HG03378 (cell line): Measurements from ENCODE around the gene SLMAP.

Source experiments
- ATAC-seq: cut with Tn5 transposase; IDR thresholded peaks from one replicate; pipeline ENCODE4 v1.9.1; 2021; ENCODE audit warnings: mild to moderate bottlenecking, moderate library complexity; ENCODE audit not compliant: unreplicated experiment

Gene SLMAP

GRCh38 chr3:57957824-57958223, 201.7 kb downstream of the SLMAP start:
- no peak for ATAC-seq

GRCh38 chr3:57958642-57959422, 202.7 kb downstream of the SLMAP start:
- ATAC-seq, result no peak

- ATAC-seq, result no peak
Observed at GRCh38 chr3:57959423-57960173, 203.5 kb downstream of the SLMAP start.

- no peak for ATAC-seq
Observed at GRCh38 chr3:57960174-57960505, 204.0 kb downstream of the SLMAP start.

GRCh38 chr3:57961177-57961827, 205.2 kb downstream of the SLMAP start:
- ATAC-seq, result no peak

GRCh38 chr3:57961828-57962447, 205.8 kb downstream of the SLMAP start:
- ATAC-seq, result no peak

GRCh38 chr3:57962448-57962834, 206.3 kb downstream of the SLMAP start:
- no peak for ATAC-seq

- ATAC-seq, result no peak
Observed at GRCh38 chr3:57963811-57964346, 207.8 kb downstream of the SLMAP start.

GRCh38 chr3:57966829-57967228, 210.7 kb downstream of the SLMAP start:
- ATAC-seq, result no peak

GRCh38 chr3:57967590-57967989, 211.5 kb downstream of the SLMAP start:
- no peak for ATAC-seq

- no peak for ATAC-seq
Observed at GRCh38 chr3:57968501-57968900, 212.4 kb downstream of the SLMAP start.

GRCh38 chr3:57971975-57972374, 215.9 kb downstream of the SLMAP start:
- no peak for ATAC-seq

GRCh38 chr3:57972531-57973111, 216.5 kb downstream of the SLMAP start:
- no peak for ATAC-seq

GRCh38 chr3:57973715-57974477, 217.8 kb downstream of the SLMAP start:
- no peak for ATAC-seq

GRCh38 chr3:57974796-57975388, 218.8 kb downstream of the SLMAP start:
- ATAC-seq, result no peak

GRCh38 chr3:57977818-57978235, 221.7 kb downstream of the SLMAP start:
- ATAC-seq, result no peak

GRCh38 chr3:57978316-57978715, 222.2 kb downstream of the SLMAP start:
- ATAC-seq, result no peak
